Measurements from ENCODE around the gene MYMK.

Gene MYMK

DNA sequence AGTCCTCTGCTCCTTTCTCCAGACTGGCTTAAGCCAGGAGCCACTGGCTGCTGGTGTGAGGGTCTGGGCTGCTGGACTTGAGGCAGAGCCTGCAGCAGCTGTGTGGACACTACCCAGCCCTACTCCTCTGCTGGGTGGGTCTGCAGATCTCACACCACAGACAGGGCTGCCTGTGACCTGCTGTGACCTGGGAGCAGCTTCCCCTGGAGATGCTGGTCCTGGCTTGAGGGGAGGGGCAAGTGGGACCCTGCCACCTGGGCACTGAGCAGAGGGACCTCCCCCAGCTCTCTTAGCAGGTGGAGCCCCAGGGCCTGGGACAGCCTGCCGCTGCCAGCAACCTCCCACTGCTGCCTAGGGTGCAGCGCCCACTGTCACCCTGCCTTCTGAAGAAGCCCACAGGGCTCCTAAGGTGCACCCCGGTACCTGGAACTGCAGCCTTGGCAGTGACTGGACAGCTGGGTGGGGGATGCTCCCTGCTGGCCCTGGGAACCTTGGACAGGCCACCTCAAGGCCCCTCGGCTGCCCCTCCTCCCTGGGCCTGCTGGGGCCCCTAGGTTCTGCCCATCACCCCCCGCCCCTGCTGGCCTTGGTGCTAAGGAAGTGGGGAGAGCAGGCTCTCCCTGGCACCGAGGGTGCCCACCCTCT, 55.9 kb downstream of the MYMK start:
- DNase-seq = no peak

DNA sequence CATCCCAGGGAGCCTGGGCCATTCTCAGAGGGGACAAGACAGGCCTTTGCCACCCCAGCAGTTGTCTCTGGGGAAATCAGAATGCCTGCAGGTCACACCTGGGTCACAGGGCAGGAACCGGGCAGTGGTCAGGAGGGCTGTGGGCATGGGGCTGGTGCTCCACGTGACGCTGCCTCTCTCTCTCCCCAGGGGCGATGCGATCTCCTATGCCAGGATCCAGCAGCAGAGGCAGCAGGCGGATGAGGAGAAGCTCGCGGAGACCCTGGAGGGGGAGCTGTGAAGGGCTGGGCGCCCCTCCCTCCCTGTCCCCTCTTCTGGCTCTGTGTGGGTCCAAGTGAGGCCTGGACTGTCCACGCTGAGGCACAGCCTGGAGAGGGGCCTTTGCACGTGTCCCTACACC, 56.4 kb downstream of the MYMK start:
- DNase-seq = no peak

DNA sequence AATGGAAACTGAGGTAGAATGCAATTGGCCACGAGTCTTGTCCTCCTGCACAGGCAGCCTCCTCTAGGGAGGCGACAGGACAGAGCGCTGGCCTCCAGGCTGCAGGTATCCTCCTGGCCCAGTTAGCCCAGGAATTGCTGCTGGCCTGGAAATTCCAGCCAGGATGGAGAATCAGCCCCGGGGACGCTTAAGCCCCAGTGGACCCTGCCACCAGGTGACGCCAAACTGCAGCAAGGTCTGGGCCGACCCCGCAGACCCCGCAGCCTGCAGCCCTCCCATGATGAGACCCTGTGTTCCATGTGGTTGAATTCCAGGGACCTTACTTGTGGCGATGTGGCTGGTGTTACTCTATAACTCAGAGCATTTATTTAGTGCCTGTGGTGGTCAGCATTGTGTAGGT, 57.7 kb downstream of the MYMK start:
- DNase-seq = no peak

DNA sequence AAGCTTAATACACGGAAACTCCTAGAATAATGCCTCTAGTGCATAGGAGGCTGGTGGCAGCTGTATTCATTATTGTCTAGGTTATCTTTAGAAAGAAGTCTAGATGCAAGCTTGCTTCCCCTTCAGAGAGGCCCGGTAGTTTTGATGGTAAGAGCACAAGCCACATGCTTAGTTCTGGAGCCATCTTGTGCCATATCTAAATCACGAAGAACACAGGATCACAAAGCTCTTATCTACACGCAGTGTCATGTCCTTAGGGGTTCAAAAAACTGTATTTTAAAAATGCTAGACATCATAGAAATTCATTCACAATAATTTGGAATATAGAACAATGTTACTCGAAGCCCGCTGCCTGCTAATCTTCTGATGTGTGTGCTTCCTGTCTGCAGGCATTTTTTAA, 58.8 kb downstream of the MYMK start:
- DNase-seq = no peak

DNA sequence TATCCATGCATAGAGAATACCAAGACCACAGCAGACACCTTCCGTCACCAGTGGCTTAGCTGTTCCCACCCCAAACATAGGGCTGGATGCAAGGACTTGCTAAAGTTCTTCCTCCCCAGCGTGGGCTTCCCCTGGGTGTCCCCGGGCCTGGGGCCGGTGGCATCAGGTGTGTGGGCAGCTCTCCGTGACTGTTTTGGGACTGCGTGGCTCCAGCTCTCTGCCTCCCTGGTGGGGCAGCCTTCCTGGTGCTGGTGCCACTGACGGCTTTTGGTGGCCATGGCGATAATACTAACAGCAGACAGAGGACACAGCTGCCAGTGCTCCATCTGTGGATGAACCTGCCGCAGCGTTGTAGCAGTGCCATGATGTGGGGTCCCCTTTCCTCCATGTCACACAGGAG, 60.1 kb downstream of the MYMK start:
- no peak for DNase-seq
